HG03460 (cell line): Measurements from ENCODE around the gene RCC2.
"Not testable (repeated sequence)": the region's sequence is repeated elsewhere in the genome, so short reads cannot be mapped to it uniquely, and the experiment has no call there.

Source experiments
- ATAC-seq: cut with Tn5 transposase; IDR thresholded peaks from one replicate; pipeline ENCODE4 v1.9.1; 2021; ENCODE audit not compliant: unreplicated experiment

Gene RCC2

DNA sequence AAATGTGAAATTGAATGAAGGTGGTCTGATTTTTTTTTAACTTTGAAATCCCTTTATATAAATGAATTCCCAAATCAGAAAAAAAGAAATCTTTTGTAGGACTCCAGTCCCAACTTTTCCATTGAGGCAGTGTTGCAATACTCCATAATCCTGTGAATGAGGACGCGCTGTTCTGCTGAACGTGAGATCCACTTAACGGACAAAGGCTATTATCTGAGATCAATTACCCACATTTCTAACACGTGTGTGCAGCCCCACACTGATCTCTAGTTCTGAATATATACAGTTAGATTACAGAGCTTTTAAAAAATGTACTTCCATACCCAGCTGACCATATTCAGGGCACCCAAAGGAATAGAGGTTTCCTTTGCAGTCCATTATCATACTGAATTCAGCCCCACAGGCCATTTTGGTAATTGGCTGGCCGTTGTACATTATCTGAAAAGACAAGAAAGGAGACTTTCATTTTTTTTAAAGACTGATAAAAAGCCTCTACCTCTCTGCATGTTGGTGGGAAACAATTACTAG is 19.0 kb downstream of the RCC2 start:
- no peak for ATAC-seq

DNA sequence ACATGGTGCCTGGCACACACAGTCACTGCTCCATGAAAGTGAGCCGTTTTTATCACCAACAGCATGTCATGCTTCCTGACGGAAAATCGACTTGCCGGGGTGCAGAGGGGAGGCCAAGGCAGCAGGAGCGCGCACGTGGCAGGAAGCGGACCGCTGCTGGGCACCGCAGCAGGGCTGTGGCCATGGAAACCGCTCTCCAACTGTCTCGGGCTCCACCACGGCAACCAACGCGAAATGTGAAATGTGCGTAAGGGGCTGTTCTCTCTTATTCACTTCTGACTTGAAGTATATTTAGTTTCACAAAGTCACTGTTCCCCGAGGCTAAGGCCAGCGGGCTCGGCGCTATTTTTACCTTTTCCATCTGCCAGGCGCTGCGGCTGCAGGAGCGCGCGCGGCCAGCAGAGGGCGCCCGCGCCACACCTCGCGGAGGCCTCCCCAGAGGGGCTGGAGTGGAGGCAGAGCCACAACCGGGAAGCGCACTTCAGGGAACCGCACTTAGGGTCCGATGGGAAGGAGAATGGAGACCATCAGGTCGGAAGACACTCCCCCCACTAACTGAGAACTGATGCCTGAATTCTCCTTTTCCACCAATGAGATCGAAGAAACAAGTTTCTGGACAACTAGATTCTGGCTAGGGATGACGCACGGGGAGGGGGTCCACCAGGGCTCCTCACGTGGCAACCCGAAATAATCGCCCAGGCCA is 19.7 kb downstream of the RCC2 start:
- no peak for ATAC-seq

DNA sequence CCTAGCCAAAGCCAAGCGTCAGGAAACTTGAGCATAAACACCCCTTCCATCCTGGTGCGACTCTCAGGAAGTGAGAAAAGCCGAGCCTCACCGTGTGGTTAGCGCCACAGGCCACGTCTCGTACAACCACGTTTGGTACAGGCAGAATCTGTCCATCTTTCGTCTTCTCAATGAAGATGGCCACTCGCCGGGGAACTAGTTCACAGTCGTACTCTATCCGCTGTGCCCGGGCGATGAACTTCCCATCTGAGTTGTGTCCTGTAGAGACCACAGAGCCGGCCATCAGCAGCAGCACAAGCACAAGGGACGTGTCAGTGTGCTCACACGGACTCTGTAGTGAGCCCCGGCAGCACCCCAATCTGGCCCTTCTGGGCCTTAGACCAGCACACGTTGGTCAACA is 23.1 kb downstream of the RCC2 start:
- no peak for ATAC-seq

DNA sequence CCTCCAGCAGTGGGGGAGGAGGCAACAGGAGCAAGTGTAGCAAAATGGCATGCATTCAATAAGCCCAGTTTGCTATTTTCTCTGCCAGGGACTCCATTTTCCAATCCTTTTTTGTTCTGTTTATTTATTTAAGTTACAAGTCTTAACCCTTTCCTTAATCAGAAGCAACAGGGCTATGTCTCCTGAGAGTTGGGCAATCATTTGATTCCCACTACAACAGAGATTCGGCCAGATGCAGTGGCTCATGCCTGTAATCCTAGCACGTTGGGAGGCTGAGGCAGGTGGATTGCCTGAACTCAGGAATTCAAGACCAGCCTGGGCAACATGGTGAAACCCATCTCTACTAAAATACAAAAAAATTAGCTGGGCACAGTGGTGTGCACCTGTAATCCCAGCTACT is 25.5 kb downstream of the RCC2 start:
- no peak for ATAC-seq

DNA sequence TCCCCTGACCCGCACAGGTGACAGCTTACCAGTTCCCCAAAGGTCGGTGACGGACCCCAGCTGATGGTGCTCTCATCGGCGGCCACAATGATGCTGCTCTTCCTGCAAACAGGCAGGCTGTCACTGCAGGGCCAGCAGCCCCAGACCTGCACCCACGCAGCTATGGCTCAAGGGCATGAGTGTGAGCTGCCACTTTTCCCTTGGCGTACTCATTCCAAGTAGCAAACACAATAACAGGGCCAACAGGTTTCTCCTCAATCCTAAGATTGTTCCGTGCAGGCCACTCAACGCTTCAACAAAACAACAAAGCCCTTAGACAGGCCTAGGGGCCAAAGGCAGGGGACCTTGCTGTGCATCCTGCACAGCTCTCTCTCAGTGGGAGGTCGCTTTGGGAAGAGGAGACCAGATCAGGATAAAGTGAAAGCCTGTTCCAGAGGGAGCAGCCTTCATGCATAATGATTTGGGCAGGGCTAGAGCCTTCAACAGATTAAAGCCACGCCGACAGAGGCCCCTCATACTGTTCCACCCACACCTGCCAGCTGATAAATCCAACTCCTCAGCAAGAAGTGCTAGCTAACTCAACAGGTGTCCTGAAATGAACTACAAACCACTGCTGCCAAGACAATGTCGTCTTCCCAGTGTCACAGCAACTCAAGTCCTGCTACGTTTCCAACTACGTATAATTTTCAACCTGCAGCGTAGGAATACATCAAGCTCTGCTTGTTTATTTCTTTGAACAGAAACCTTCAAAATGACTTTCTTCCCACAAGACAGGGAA is 27.2 kb downstream of the RCC2 start:
- no peak for ATAC-seq

DNA sequence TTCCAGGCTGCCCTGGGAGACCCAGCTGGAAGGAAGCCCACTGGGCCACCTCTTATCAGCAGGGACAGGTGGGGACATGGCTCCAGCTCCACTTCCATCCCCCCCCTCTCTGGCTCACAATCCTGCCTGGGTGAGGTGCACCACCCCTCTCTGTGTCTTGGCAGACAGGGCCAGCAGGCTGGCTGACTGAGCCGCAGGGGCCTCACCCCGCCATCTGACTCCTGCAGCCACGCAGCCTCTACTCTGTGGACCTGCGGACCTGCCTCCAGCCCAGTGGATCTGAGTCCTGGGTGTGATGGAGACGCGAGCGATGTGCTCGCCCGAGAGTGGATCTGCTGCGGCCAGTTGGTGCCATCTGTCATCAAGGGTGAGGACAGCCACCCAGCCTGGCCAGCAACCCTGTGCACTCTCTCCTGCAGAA is 30.1 kb downstream of the RCC2 start:
- ATAC-seq = no peak

DNA sequence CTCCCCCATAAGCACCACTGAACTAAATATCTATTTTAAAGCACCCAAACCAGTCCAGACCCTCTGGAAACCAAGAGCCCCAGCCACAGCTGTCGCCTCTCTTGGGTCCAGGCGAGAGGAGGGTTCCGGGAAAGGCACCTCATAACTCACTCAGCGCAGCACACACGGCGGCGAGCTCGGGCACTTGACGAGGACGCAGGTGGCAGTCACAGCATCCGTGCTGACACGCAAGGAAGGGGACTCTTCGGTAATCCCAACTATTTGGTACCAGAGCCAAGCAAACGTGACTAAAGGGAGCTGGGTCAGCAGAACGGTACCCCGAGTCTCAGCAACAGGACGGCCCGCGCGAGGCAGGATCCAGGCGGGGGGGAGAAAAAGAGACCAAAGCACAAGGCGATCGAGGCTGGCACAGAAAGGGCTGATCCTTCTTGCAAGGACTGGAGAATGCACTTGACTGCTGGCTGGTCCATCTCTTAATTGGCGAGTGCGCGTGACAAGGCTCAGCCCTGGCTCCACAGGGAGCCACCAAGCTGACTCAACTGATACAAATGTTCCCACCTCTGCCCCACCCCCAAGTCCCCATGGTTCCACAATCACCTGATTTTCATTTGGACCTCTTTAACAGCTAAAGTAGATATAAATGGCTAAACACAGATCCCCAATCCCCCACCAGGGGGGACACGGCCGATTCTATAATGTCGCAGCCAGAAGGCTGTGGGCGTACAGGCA is 31.5 kb downstream of the RCC2 start:
- ATAC-seq = not testable (repeated sequence)

DNA sequence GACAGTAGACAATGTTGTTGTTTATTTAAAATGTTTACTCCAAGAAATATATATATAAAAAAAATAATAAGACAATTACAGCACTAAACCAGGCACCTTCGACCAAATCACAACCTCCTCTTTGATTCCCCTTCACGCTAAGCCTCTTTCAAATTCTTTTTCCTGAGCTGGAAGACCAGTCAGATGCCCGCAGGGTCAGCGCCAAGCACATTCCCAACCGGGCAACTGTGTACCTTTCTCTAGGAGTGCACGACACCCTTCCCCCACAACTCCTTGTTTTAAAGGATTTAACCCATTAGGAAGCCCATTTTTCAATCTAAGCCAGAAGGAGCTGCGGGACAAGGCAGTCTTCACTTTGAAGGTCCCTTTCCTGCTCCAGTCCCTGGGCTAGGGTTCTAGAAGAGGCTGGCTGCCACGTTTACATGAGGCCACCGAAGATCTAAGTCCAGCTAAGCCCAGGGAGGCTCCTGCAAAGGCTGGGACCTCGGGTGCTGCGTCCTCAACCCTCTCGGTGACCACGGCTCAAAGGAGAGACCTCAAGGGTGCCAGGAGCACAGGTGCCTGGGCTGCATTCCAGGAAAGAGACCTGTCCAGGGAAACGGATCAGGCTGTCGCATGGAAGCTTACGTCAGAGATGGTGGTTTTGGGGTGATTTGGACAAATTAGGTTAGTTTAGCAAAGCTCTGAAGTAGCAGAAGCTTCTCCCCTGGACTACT is 32.6 kb downstream of the RCC2 start:
- not testable (repeated sequence) for ATAC-seq

DNA sequence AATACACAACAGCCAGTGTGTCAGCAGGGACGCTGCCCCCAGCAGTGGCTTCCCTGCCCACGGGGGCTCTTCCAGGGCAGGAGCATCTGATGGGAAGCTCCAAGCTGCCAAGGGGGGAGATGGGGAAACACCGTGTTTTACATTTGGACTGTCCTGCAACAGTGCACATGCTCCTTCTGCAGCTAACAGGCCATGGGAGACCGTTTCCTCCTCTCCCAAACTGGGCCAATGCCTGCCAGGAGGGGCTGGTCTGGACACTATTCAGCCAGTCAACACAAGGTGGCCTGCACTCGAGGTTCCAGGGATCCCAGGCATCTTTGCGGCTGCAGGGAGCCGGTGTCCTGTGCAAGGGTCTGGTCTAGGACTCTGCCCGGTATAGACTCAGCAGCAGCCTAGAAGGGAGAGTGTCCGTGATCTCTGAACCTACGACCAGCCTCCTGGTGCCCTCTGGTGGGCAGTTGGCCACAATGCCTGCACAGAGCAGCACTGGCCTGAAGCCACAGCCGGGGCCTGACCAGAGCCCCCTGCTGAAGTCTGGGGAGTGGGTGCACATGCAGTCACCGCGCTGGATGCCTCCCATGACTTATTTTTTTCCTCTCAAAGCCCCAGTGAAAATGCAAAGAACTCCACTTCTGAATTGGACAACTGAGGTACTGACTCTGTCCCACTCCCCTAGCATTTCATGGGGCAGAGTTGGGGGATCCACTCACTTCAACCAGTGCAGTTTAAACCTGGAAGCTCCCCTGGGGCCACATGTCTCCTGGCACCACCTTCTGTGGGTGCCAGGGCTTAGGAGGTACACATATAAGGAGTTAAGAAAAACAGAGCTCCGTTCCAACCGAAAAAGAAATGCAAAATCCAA is 33.3 kb downstream of the RCC2 start:
- ATAC-seq = no peak

DNA sequence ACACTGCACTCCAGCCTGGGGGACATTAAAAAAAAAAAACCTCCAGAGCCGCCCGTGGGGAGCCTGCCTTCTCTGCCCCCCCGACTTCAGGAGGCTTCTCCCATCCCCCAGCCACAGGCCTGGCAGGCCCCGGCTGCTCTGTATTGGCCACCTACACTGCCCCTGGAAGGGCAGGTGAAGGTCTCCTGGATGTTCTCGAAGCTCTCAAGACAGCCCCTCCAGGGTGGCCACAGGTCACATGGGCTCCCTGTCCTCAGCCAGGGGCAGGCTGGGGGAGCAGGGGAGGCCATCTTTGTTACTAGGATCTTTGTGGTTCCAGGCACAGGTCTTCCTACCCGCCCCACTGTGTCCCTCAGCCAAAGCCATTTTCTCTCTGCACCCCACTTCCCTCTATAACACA is 34.7 kb downstream of the RCC2 start:
- no peak for ATAC-seq

DNA sequence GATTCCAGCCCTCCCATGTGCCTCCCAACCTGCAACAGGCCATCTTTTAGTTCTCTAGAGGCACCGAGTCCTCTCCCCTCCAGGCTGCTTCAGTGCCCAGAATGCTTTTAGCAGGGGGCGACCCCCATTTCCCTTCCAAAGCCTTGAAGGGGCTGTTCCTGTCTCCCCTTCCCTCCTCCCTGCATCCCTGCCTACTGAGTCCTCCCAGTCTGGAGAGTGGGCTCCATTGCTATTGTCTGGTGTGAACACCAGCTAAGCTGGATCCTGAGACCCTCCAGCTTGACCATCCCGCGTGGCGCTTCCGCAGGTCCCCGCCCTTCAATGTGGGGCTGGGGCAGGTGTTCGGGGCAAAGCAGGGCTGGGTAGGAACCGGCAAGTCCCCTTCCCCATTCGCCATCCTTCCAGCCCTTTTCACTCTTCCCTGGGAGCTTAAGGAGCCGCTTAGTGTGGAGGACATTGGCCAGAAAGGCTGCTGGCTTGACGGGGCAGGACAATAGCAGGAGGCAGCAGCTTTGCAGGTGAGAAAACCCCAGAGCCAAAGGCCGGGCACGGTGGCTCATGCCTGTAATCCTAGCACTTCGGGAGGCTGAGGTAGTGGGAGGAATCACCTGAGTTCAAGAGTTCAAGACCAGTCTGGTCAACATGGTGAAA is 35.3 kb downstream of the RCC2 start:
- ATAC-seq = no peak

DNA sequence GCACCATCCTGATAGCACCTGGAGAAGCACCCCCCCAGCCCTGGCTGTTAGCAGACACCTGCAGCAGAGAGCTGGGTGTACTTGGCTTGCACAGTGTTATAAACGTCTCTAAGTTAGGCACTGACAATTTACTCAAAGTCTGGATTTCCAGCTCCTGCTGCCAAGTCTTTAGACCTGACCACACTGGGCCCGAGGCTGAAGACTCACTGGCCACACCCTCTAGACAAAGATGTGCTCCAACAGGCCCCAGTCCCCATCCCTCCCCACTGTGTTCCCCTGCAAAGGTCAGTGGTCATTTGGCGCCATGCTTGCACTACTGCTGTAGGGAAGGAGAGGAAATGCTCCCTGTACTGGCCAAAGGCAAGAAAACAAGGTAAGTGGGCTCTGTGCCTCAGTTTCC is 36.4 kb downstream of the RCC2 start:
- ATAC-seq = no peak

DNA sequence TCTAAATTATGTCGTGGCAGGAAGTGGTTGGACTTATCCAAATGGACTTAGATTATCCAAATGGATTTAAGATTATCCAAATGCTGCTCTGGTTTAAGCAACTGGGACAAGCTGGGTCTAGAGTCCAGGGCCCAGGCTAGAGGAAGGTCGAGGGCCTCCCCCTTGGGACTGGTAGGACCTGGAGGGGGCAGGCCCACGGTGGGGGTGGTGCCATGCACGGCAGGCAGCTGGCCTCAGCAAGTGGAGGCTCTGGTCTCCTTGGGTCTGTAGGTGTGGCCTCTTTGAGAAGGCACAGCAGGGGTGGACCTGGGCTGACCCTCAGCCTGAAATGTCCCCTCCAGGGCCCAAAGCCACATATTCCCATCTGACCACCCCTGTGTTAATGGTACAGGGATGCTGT is 37.6 kb downstream of the RCC2 start:
- no peak for ATAC-seq

DNA sequence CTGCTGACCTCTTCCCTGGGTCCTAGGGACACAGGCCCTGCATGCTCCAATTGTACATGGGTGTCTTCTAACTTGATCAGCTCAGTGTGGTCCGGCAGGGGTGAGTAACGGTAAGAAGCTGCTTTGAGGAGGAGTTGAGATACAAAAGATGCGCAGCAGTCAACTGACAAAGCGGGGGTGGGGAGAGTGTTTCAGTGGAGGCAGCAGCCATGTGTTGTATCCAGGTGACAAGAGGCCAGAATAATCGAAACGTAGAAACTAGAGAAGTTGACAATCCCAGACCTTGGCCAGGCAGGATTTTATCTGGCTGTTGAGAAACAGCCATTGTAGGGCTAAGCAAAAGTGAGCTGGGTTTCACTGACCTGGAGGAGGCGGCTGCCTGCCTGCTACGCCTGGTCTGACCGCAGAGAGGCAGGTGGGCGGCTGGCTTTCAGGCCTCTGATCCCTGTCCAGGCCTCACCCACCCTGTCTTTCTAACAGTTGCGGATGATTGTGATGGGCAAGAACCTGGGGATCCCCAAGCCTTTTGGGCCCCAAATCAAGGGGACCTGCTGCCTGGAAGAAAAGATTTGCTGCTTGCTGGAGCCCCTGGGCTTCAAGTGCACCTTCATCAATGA is 38.6 kb downstream of the RCC2 start:
- ATAC-seq = no peak

DNA sequence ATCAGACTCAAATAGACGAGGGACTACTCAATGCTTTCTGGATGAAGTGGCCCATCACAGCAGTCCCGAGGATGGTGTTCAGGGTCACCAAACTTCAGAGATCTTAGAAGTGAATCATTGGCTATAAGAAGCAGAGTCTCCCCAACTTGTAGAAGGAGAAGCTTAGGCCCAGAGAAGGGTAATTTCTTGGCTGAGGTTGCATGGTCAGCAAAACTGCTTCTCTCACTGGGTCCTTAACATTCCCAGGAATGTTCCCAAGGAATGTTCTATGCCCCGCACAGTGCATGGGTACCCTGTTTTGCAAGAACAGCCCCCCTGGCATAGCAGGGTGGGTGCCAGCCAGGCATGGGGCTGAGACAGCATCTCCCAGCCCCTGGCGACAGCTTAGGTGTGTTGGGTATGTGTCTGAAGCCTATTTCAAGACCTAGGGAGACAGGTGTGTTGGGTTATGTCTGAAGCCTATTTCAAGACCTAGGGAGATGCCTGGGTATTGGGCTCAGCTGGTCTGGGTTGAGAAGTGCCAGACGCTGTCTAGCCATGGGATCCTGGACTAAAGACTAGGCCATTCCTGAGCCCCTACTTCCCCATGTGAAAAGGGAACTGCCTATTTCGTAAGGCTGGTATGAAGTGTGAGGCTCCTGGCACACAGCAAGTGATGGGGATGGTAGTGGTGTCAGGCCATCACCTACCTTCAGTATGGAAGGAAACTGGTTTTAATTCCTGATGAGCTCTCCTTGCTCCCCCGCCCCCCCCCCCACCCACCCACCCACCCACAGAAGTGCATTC is 41.4 kb downstream of the RCC2 start:
- ATAC-seq = no peak

DNA sequence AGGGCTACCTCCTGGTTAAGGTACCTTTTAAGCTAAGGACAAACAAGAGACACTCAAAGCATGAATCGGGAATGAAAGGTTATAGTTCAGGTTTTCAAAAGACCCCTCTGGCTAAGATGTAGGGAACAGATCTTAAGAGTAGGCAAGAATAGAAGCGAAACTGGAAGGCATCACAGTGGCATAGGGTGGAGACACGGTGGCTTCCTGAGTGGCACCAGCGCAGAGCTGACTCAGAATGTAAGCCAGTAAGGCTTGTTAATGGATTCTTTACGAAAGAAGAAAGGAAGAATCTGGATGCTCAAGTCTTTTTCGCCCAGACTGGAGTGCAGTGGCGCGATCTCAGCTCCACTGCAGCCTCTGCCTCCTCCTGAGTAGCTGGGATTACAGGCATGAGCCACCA is 46.2 kb downstream of the RCC2 start:
- no peak for ATAC-seq

DNA sequence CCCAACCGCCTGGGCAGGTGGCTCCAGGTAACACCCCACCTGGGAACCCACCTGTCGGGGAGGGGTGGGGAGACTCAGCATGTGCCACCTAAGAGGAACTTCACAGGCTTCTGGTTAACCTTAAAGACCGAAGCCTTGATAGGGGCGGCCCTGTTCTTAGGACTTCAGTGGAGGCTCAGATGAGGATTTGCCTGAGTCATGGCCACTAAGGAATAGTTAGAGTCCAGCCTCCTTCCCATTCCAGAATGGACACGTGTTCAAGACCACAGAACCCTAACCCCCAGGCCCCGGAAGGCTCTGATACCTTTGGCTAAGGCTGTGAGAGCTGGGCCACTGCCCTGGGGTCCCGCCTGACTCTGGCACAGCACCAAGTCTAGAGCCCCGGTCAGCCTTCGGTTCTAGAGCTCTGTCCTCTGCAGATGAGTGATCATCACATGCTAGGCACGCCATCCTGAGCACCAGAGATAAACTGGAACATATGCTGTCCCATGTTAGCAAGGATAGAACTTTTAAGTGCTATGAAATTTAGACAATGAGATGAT is 47.2 kb downstream of the RCC2 start:
- ATAC-seq = no peak

DNA sequence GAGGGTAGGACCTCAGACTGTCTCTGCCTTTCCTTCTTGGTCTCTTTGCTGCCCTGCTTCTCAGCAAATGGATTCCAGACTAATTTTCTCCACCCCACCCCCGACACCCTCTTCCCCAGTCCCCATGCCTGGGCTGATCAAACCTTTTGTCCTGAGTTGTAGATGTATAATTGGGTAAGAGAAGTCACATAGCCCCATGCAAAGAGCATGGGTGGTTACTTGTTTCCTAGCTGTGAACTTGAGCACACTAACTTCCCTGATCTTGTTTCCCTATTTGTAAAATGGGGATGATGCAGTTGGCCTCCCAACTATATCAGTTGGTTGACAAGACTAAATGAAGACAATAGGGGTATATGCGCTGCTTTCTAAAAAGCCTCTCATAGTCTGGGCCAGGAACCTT is 58.3 kb downstream of the RCC2 start:
- ATAC-seq = no peak
